HG03135 (cell line): ENCODE results near the gene ZNF582.

Experiments used
- ATAC-seq: cut with Tn5 transposase; IDR thresholded peaks from one replicate; pipeline ENCODE4 v1.9.1; 2021; ENCODE audit warnings: mild to moderate bottlenecking, moderate library complexity; ENCODE audit not compliant: unreplicated experiment

Gene ZNF582

GRCh38 chr19:56393119-56394012 is at the start of gene ZNF582:
TSS of gene ZNF582 (minus strand) at chr19:56393534. CDS start at chr19:56391752, 1,782 bp downstream.
- ATAC-seq: peak; percentile 95

DNA sequence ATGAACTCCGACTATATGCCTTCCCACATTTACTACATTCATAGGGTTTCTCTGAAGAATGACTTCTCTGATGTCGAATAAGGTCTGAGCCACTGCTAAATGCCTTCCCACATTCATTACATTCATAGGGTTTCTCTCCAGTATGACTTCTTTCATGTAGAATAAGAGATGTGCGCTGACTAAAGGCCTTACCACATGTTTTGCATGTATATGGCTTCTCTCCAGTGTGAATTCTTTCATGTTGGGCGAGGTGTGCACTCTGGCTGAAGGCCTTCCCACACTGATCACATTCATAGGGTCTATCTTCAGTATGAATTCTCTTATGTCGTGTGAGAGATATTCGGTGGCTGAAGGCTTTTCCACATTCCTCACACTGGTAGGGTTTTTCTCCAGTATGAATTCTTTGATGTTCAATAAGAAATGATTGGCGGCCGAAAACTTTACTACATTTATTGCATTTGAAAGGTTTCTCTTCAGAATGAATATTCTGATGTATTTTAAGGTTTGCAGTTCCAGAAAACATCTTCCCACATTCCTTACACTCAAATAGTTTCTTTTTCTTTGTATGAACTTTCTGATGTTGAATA is 48.0 kb upstream of the ZNF582 start:
- no peak for ATAC-seq

DNA sequence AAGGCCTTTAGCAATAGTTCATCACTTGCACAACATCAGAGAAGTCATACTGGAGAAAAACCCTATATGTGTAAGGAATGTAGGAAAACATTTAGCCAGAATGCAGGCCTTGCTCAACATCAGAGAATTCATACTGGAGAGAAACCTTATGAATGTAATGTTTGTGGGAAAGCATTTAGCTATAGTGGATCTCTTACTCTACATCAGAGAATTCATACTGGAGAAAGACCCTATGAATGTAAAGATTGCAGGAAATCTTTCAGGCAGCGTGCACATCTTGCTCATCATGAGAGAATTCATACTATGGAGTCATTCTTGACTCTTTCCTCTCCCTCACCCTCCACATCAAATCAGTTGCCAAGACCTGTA is 30.6 kb upstream of the ZNF582 start:
- no peak for ATAC-seq

GRCh38 chr19:56423276-56423984 is 30.1 kb upstream of the ZNF582 start:
- no peak for ATAC-seq

DNA sequence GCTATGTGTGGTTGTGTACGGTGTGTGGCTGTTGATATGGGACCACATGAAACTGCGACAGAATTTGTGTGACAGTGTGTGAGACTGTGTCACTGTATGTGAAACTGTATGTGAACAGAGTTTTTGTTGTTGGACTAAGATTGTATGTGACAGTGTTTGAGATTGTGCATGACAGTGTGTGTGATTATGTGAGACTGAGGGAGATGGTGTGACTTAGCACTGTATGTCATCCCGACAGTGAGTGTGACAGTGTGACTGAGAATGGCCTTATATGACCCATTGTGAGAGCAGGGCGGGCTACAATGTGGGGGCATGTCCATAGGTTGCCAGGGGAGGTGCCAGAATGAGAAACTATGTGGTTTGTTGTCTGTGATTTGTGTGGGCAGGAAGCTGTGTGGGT is 11.7 kb upstream of the ZNF582 start:
- ATAC-seq: no peak

DNA sequence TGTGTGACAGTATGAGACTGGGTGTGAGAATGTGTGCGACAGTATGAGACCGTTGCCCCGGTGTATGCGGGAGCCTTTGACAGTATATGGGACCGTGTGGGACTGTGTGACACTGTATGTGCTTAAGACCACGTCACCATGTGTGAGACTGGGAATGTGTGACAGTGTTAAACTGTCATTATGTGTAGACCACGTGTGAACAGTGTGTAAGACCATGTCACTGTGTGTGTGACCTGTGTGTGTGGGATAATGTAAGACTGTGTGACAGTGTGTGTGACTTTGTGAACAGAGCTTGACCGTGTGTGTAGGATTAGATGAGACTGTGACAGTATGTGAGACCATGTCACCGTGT is 11.3 kb upstream of the ZNF582 start:
- ATAC-seq: no peak

DNA sequence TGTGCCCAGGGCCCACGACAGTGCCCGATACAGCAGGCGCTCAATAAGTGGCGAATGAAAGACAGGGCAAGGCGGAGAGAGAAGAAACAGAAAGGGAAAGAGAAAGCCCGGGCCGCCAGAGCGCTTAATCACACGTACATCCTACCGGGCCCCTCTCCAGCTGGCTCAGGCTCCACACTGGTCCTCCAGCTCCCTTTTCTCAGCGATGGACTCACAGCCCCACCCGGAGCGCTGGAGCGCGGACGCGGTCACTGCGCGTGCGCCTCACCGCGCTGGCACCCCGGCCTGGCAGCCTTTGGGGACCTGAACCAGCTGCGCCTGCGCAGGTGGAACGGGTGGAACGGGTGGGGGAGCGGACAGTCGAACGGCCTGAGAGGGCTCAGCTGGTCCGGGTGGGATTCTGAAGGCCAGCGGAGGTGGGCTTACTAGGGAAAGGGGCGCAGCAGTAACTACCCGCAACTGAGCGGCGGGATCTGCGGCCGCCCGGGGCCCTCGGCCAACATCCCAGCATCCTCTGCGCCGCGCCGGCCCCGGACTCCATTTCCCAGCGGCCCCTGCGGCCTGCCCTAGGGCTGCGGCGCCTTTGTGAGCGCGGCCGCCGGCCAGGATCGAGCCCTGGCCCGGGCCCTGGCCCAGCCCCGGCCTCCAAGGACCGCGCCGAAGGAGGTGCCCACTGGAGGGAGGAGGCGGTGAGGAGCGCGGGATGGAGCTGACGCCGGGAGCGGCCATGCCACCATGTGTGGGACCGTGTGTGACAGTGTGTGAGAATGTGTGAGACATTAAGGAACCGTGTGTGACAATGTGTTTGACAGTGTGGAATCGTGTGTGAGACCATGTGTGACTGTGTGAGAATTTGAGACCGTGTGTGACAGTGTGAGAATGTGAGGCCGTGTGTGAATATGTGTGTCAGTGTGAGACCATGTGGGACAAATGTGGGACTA is 10.7 kb upstream of the ZNF582 start, which contains the start of gene ZNF583:
Gene ZNF583, plus strand, starts transcription at position 569 of the 941 bp plus-strand sequence. CDS start 2,783 bp downstream, outside the sequence.
- peak; percentile 78 for ATAC-seq

- ATAC-seq: no peak
Observed at GRCh38 chr19:56403261-56403660, 9.9 kb upstream of the ZNF582 start.

DNA sequence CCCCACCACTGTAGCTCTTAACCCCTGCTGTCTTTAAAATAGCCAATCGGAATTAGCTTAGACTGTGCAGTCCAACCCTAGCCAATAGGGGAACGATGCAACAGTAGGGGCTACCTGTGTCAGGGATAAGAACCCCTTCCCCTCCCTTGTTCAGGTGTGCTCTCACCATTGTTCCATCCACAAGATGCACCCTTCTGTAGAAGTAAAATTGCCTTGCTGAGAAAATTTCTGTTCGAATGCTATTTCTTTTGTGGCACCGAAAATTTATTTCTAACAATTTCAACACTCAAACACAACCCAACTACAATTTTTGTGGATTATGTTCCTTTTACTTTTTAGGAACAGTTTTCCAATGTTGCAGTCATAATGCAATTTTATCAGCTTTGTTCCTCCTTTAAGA is 7.2 kb upstream of the ZNF582 start:
- ATAC-seq: no peak

DNA sequence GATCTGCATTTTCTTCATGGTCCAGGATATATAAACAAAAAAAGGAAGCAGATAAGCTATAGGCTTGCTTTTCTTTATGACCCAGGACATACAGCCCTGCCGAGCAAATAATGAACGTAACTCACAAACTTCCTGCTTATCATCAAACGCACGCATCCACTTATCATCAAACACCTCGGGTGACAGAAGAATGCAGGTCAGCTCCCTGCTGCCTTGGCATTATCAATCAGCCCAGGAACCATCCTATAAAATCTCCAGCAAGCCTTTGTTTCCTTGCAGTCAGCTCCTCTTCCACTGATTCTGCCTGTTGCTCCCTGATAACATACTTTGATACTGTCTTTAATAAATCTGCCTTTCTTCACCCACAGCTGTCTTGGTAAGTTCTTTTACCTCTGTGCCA is 5.5 kb upstream of the ZNF582 start:
- ATAC-seq: no peak

- no peak for ATAC-seq
Observed at GRCh38 chr19:56383826-56384605, 9.3 kb downstream of the ZNF582 start.

DNA sequence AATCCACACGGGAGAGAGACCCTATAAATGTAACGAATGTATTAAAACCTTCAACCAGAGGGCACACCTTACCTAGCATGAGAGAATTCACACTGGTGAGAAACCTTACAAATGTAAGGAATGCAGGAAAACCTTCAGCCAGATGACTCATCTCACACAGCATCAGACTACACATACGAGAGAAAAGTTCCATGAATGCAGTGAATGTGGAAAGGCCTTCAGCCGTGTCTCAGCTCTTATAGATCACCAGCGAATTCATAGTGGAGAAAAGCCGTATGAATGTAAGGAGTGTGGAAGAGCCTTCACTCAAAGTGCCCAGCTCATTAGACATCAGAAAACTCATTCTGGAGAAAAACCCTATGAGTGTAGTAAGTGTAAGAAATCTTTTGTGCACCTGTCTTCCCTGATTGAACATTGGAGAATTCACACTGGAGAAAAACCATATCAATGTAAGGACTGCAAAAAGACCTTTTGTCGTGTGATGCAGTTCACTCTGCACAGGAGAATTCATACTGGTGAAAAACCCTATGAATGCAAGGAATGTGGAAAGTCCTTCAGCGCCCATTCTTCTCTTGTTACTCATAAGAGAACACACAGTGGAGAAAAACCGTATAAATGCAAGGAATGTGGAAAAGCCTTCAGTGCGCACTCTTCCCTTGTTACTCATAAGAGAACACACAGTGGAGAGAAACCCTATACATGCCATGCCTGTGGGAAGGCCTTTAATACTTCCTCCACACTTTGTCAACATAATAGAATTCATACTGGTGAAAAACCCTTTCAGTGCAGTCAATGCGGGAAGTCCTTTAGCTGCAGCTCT is 16.0 kb downstream of the ZNF582 start:
- ATAC-seq: no peak

DNA sequence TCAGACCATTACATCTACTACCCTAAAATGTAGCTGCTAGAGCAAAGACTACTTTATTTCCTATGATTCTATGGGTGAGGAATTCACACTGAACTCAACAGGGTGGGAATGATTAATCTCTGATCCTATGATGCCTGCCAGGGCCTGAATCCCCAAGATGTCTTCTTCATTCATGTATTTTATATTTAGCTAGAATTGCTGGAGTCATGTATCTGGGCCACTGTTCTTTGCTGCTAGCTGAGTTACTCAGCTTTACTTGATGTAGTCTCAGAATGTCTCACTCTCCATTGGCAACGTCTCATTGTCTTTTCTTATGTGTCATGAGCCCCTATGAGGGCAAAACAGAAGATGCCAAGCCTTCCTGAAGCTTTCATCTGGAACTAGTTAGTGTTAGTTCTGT is 21.1 kb downstream of the ZNF582 start:
- ATAC-seq: no peak

- ATAC-seq: no peak
Observed at GRCh38 chr19:56369886-56370676, 23.3 kb downstream of the ZNF582 start.

DNA sequence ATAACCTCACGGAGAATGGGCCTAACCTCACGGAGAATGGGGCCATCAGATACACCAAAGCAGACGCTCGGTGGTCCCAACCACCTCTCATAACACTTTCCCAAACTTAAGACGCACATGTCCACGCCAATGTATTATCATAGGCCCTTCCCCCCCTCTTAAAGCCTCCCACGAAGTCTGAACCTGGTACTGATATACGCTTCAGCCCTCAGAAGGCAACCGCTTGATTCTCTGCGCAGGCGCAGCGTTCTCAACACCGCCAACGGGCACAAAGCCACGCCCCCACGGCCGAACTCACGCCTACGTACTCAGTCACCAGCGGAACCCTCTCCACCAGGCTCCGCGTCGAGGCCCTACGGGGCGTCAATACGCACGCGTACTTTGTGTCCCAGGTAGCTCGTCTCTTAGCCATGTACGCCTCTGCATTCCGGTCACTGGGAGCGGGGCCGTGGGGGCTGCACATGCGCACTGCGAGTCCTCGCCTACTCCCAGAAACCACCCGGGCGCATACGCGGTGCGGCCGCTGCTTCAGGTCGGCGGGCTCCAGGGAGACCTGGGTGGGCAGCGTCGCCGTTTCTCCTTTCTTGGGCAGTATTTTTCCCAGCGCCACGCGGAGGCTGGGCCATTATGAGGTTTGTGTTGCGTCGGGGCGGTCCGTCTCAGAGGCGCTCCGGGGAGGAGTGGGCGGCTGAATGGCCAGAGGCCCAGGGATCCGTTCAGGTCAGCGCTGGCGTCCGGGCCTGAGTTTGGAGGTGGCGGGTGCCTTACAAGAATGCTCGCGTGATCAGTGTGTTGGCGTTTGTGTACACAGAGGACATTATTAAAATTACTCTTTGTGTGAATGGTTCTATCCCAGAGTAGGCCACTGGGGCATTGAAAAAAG is 25.3 kb downstream of the ZNF582 start:
- no peak for ATAC-seq

DNA sequence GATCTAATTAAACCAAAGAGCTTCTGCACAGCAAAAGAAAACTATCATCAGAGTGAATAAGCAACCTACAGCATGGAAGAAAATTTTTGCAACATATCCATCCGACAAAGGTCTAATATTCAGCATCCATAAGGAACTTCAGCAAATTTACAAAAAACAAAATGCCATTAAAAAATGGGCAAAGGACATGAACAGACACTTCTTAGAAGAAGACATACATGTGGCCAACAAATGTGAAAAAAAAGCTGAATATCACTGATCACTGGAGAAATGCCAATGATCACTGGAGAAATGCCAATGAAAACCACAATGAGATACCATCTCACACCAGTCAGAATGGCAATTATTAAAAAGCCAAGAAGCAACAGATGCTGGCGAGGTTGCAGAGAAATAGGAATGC is 32.5 kb downstream of the ZNF582 start:
- no peak for ATAC-seq

- ATAC-seq: no peak
Observed at GRCh38 chr19:56356944-56357343, 36.4 kb downstream of the ZNF582 start.
